ENCODE data around the gene M1AP. TPM values are rescaled to one million over a fixed set of nuclear protein-coding genes. Genes with fewer than 3 reads are reported as not detected.

Gene M1AP
- total RNA-seq, 1 donor from 2014 or later: 4.9 TPM

DNA sequence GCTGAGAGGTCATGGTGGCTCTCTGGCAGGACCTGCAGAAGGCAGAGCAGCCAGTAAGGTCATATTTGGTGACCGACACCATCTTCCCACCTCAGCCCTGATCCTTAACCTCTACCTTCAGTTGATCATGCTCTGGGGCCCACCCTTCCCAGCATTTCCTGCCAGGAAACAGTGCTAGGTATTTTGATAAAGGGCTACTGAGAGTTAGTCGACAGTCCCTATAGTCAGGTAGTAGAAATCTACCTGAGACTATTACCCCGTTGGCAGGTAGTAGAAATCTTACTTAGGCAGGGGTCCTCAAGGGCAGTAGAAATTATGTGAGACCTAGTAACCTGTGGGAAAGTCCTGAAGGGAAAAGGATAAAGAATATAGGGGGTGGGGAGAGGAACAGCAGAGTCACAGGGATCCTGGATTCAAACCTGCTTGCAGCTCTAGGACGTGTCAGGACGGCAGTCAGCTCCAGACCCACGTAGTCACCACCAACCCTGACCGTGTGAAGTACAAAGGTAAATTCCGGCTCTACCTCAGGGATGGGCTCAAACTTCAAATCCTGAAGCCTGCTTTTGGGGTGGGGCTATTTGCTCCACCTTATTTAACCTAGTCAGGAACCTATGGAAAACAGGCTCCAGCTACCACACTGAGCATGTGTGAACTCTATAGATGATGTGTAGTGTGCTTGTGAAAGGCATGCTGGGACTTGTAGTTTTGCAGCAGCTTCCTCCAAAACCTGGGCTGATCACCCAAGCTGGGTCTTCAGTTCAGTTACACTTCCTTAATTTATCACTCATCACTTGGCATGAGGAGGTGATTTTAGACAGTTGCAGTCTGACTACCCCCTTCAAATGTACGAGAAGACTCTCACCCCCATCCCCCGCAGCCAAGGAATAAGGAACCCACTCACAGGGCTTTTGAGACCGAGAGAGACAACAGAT lies 122.1 kb downstream of the M1AP start, which contains the start of gene DQX1:
TSS of gene DQX1 (minus strand) at position 515 of the 932 bp plus-strand sequence. CDS start at position 13, 502 bp downstream.
- H3K4me3 ChIP-seq: no peak within 1 kb of the TSS

DNA sequence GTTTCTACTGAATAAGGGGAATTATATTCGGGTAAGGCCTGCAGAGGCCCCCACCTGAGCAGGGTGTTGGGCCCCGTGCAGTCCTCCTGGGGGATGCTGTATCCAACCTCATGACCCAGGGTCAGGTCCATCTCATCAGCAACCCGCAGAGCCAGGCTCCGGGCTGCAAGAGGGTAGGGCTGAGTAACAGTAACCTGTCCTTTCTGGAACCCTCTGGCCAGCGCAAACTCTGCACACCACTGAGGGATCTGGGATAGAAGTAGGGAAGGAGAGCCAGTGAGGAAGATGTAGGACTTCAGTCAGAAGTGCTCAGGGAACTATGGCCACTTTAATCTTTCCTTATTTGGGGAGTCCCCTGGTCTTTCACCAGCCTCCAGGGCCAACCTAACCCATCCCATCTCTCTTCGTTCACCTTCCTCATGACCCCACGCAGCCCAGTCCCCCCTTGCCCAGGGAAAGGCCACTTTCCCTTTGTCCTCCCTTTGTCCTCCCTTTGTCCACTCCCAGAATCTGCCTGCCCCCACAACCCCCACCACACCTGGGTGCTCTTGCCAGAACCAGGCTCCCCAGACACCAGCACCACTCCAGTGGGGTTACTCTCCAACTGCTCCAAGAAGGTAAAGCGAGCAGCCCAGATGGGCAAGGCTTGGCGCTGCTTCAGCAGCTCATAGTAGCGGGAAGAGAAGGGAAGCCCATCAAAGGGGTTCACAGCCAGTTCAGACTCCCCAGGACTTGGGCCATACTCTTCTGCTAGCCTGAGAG lies 123.0 kb downstream of the M1AP start:
- Histone ChIP-seq H3K9me3 (no peaks in the 10 kb centered on the region), H3K27ac (no peak overlapping the region), H3K27me3 (no peaks in the 10 kb centered on the region), H3K4me1 (peaks cover 16% of the 10 kb centered on the region), H3K4me3 (no peak overlapping the region), H3K36me3 (peaks cover 0 to 21% of the 10 kb centered on the region in 2 donors)
- TF ChIP-seq POLR2A (IDR thresholded peaks at IDR 0.05) (no peak), CTCF (IDR thresholded peaks at IDR 0.05) (no peak), POLR2AphosphoS5 (IDR thresholded peaks at IDR 0.05; ENCODE audit: insufficient read depth in 1 of 2, low read depth in 1 of 2) (no peak)
- no peak for DNase-seq (ENCODE audit: extremely low spot score in 2 of 2)
- intact Hi-C loops (cut with DNase I): no loop called here

More for the DNA sequence above, 122.1 kb downstream of the M1AP start, which contains the start of gene DQX1:
- H3K9me3 ChIP-seq: no peaks in the 10 kb centered on the region
- H3K27me3 ChIP-seq: no peaks in the 10 kb centered on the region
- intact Hi-C loops (cut with DNase I): no loop called here
- DNase-seq (ENCODE audit: extremely low spot score in 2 of 2): no peak
- H3K27ac ChIP-seq: no peak within 1 kb of the TSS
- no peak for TF ChIP-seq POLR2A (IDR thresholded peaks at IDR 0.05)
- no peak for TF ChIP-seq POLR2AphosphoS5 (IDR thresholded peaks at IDR 0.05; ENCODE audit: insufficient read depth in 1 of 2, low read depth in 1 of 2)
- TF ChIP-seq CTCF (IDR thresholded peaks at IDR 0.05): no peak
- peaks cover 0 to 21% of the 10 kb centered on the region in 2 donors for H3K36me3 ChIP-seq
- peaks cover 21% of the 10 kb centered on the region for H3K4me1 ChIP-seq

- no peaks in the 10 kb centered on the region for H3K27me3 ChIP-seq
- H3K9me3 ChIP-seq: no peaks in the 10 kb centered on the region
- DNase-seq (ENCODE audit: extremely low spot score in 2 of 2): no peak
- intact Hi-C loops (cut with DNase I): no loop called here
- no peak overlapping the region for H3K4me3 ChIP-seq
- peaks cover 0 to 21% of the 10 kb centered on the region in 2 donors for H3K36me3 ChIP-seq
- no peak for TF ChIP-seq CTCF (IDR thresholded peaks at IDR 0.05)
- no peak overlapping the region for H3K27ac ChIP-seq
- H3K4me1 ChIP-seq: peaks cover 14% of the 10 kb centered on the region
These were observed 124.1 kb downstream of the M1AP start for GRCh38 chr2:74524005-74524404.

- Histone ChIP-seq H3K27me3 (no peaks in the 10 kb centered on the region), H3K9me3 (no peaks in the 10 kb centered on the region), H3K27ac (no peak overlapping the region), H3K36me3 (peaks cover 0 to 17% of the 10 kb centered on the region in 2 donors), H3K4me1 (no peaks in the 10 kb centered on the region), H3K4me3 (no peak overlapping the region)
- TF ChIP-seq POLR2A (IDR thresholded peaks at IDR 0.05) (no peak), POLR2AphosphoS5 (IDR thresholded peaks at IDR 0.05; ENCODE audit: insufficient read depth in 1 of 2, low read depth in 1 of 2) (no peak), CTCF (IDR thresholded peaks at IDR 0.05) (no peak)
- intact Hi-C loops (cut with DNase I): no loop called here
- no peak for DNase-seq (ENCODE audit: extremely low spot score in 2 of 2)
These were observed 125.6 kb downstream of the M1AP start for GRCh38 chr2:74522516-74522915.
